ENCODE data around the gene EQTN.

DNA sequence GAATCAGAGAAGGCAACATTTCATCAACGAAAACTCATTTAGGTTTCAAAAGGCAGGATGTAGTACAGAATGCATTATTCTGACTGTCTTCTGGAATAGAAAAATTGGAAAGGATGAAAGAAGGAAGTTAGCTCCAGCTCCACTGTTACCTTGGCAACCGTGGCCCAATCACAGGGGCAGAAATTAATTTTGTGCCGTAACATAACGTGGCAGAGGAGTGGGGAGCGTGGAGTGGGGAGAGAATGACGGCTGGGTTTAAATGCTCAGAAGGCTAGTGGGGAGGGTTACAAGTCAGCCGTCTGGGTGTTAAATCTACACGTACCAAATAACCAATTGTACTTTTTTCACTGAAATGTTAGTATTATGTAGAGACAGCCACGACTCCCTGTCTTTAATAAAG is 32.3 kb upstream of the EQTN start:
- TF ChIP-seq, protein P1, sequence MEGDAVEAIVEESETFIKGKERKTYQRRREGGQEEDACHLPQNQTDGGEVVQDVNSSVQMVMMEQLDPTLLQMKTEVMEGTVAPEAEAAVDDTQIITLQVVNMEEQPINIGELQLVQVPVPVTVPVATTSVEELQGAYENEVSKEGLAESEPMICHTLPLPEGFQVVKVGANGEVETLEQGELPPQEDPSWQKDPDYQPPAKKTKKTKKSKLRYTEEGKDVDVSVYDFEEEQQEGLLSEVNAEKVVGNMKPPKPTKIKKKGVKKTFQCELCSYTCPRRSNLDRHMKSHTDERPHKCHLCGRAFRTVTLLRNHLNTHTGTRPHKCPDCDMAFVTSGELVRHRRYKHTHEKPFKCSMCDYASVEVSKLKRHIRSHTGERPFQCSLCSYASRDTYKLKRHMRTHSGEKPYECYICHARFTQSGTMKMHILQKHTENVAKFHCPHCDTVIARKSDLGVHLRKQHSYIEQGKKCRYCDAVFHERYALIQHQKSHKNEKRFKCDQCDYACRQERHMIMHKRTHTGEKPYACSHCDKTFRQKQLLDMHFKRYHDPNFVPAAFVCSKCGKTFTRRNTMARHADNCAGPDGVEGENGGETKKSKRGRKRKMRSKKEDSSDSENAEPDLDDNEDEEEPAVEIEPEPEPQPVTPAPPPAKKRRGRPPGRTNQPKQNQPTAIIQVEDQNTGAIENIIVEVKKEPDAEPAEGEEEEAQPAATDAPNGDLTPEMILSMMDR (conservative IDR thresholded peaks at IDR 0.05; ENCODE audit: low read length): no peak
- TF ChIP-seq EZH2phosphoT487 (IDR thresholded peaks at IDR 0.05; ENCODE audit: borderline replicate concordance, low read depth, low read length): no peak

Data from OCI-LY7 (cell line).